Naive thymus-derived CD8-positive, alpha-beta T cell (primary cell): ENCODE measurements around the gene SLC9A9. TPM values are rescaled to one million over a fixed set of nuclear protein-coding genes. Genes with fewer than 3 reads are reported as not detected.

Experiments
- ATAC-seq, 2 donors: fragments of 150-1000 bp; cut with Tn5 transposase in 1 of 2; sonication (Bioruptor Pico), chemical (Tn5 transposase) in 1 of 2; 1 replicate in 1 of 2; 2 replicates in 1 of 2; pipeline ENCODE4 v1.10.0; 2021; ENCODE audit warnings: mild to moderate bottlenecking in 2 of 2, moderate library complexity in 2 of 2
- POLR2A ChIA-PET: fragments of 350-600 bp; sonication (Branson Sonifier 250); formaldehyde crosslinking; loops from one replicate; lab custom pipeline; 2021; ENCODE audit warnings: antibody characterized with exemption; lab: Charles Lee
- DNase-seq, 10 donors: peaks; one replicate each; pipeline versions ENCODE4 v3.0.0 to v3.0.0-alpha.2; 2020 to 2022
- H3K27ac Mint-ChIP-seq, 10 donors: one replicate each; pipeline ENCODE4 v1.8.0; 2020 to 2022; ENCODE audit warnings: mild to moderate bottlenecking in 10 of 10, mixed read lengths in 10 of 10, moderate library complexity in 4 of 10, inconsistent platforms in 1 of 10
- H3K27me3 Mint-ChIP-seq, 5 donors: one replicate each; pipeline ENCODE4 v1.8.0; 2021 to 2022; ENCODE audit warnings: mixed read lengths in 5 of 5
- H3K36me3 Mint-ChIP-seq, 3 donors: one replicate each; pipeline ENCODE4 v1.8.0; 2020 to 2022; ENCODE audit warnings: mixed read lengths in 3 of 3, mild to moderate bottlenecking in 2 of 3, inconsistent platforms in 1 of 3
- H3K4me1 Mint-ChIP-seq, 4 donors: one replicate each; pipeline ENCODE4 v1.8.0; 2021 to 2022; ENCODE audit warnings: mixed read lengths in 4 of 4
- H3K4me3 Mint-ChIP-seq, 10 donors: one replicate each; pipeline ENCODE4 v1.8.0; 2020 to 2022; ENCODE audit warnings: mild to moderate bottlenecking in 10 of 10, mixed read lengths in 10 of 10, moderate library complexity in 6 of 10, inconsistent platforms in 1 of 10
- H3K9me3 Mint-ChIP-seq, 9 donors: one replicate each; pipeline ENCODE4 v1.8.0; 2020 to 2022; ENCODE audit warnings: mixed read lengths in 9 of 9, mild to moderate bottlenecking in 3 of 9, inconsistent platforms in 1 of 9, moderate library complexity in 1 of 9
- polyA plus RNA-seq, 3 donors: library from polyadenylated mRNA; unstranded; fragments of 300-500 nt; fragmentation: Illumina TruSeq; gene quantifications; one replicate each; pipeline ENCODE4 v1.2.3, GENCODE V29; 2021
- total RNA-seq, 8 experiments: library from RNA in 2 of 8; stranded (reverse) in 2 of 8; gene quantifications; one replicate each; pipeline ENCODE4 v1.2.3 and lab custom pipeline; 2021 to 2026

Gene SLC9A9
- total and polyA plus RNA-seq, 5 experiments from 2014 or later, result 9.6 to 19.4 (median 14.2) TPM

- POLR2A ChIA-PET, result interaction anchor here (0.8 kb wide), 2 partner anchors 13 to 241 kb away, joined by 3 read pairs; no protein-coding TSS in a partner anchor
- no peak for DNase-seq
- H3K27ac Mint-ChIP-seq, result peak overlapping the region; percentile 6 to 89 (median 69)
- ATAC-seq, result no peak
- H3K4me3 Mint-ChIP-seq, result peak overlapping the region in 9 of 10 donors; percentile 1 to 69 (median 60)
- H3K4me1 Mint-ChIP-seq, result peaks cover 13 to 35% (median 25%) of the 10 kb centered on the region in 4 donors
- H3K27me3 Mint-ChIP-seq, result no peaks in the 10 kb centered on the region
- peaks cover 0 to 3% (median 0%) of the 10 kb centered on the region in 3 donors for H3K36me3 Mint-ChIP-seq
- no peaks in the 10 kb centered on the region for H3K9me3 Mint-ChIP-seq
These were observed 485.9 kb downstream of the SLC9A9 start for GRCh38 chr3:143362115-143362991.

DNA sequence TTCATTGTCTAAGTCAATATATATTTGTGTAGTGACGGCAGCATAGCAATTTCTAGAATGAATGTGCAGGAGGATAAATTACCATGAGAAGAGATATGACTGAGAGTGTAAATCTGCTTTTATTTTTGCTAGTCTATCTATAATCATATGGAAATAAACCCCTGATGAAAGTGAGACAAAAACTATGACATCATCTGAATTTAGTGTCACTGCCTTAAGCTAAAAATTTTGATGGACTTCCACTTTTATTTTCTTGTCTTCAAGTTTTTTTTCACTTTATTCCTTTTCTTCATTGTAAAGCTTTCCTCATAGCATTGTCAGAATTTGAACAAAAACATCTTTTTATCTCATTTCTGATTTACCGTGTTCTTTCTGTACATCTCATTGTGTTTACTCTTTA lies 486.7 kb downstream of the SLC9A9 start:
- Mint-ChIP-seq H3K4me1 (peaks cover 13 to 35% (median 25%) of the 10 kb centered on the region in 4 donors), H3K27ac (peak overlapping the region in 2 of 10 donors; percentile 13 to 22), H3K27me3 (no peaks in the 10 kb centered on the region), H3K36me3 (peaks cover 0 to 2% (median 0%) of the 10 kb centered on the region in 3 donors), H3K9me3 (no peaks in the 10 kb centered on the region), H3K4me3 (no peak overlapping the region)
- POLR2A ChIA-PET, result no interaction called here
- ATAC-seq (no peak), DNase-seq (no peak)

DNA sequence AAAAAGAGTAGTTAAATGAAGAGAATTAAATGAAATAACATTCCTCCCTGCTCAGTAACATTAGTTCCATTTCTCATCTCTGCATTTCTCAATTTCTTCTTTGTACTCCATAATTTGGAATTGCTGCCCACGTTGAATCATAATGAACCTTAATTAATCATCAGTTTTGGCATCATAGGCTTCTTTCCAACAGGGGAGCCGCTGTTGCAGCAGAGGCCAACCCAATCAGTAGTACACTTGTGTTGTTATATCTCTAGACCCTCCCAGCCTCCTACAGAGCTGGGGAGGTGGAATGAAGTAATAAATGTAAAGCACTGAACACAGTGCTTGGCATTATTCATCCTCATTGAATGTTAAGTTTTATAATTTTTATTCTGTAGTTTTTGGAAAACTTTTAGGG lies 488.0 kb downstream of the SLC9A9 start:
- ATAC-seq (no peak), DNase-seq (no peak)
- H3K4me1 Mint-ChIP-seq, result peaks cover 13 to 34% (median 25%) of the 10 kb centered on the region in 4 donors
- H3K27ac Mint-ChIP-seq, result no peak overlapping the region
- H3K9me3 Mint-ChIP-seq, result no peaks in the 10 kb centered on the region
- no peak overlapping the region for H3K4me3 Mint-ChIP-seq
- H3K36me3 Mint-ChIP-seq, result peaks cover 0 to 2% (median 0%) of the 10 kb centered on the region in 3 donors
- POLR2A ChIA-PET, result no interaction called here
- H3K27me3 Mint-ChIP-seq, result no peaks in the 10 kb centered on the region

DNA sequence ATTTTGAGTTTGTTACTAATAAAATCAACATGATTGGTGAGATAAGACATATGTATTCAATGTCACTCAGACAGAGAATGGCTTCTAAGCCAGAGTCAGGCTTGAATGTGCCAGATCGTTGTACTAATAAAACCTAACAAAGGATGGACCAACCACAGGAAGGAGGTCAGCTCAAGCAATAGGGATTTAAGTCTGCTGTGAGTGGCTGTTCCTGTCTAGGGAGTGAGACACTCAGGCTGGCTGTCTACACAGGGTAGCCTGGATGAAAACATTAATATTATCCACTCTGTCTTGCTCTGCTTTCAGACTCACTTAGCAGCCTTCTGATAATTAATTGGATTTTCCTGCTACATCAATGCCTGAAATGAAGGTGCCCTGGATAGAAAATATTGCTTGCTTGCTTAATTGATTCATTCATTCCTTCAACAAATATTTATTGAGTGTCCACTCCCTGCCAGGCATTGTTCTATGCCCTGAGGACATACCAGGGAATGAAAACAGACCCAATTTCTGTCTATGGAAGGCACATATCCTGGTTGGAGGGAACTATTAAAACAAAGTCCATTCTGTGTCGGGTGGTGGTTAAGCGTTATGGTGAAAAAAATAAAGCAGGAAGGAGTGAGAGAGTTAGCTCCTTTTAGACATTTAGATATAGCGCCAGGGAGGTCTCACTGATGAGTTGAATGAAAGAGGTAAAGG lies 489.3 kb downstream of the SLC9A9 start:
- Mint-ChIP-seq H3K27ac (peak overlapping the region in 1 of 10 donors; percentile 54), H3K4me3 (no peak overlapping the region), H3K4me1 (peaks cover 13 to 25% (median 22%) of the 10 kb centered on the region in 4 donors), H3K9me3 (no peaks in the 10 kb centered on the region), H3K36me3 (peaks cover 0 to 2% (median 0%) of the 10 kb centered on the region in 3 donors), H3K27me3 (no peaks in the 10 kb centered on the region)
- POLR2A ChIA-PET, result no interaction called here
- DNase-seq (no peak), ATAC-seq (no peak)

DNA sequence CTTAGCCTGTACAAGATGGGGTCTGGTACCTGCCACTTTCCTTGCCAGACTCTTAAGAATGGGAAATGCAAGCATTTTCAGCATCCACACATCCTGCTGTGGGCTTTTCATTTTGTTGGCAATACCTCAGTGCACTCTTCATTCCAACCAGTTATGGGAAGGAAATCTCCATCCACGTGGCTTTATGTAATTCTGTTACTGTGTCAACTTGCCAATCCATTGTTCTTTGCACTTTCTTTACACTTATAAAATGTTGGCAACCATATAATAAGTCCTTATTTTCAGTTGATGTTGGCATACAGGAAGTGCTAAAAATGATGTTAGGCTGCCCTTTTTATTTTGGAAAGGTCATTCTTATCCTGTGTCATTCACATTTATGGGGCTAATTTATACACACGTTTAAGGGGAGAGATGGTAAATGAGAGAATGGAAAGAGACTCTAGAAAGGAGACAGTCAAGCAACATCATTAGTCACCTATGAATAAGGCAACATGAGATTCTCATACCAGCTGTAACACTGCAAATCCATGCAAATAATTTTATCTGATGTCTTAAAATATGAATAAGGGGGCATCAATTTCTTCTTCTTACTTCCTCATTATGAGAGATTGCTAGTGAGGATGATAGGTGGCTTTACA lies 490.0 kb downstream of the SLC9A9 start:
- ATAC-seq, result no peak
- peaks cover 0 to 2% (median 0%) of the 10 kb centered on the region in 3 donors for H3K36me3 Mint-ChIP-seq
- peaks cover 12 to 20% (median 18%) of the 10 kb centered on the region in 4 donors for H3K4me1 Mint-ChIP-seq

DNA sequence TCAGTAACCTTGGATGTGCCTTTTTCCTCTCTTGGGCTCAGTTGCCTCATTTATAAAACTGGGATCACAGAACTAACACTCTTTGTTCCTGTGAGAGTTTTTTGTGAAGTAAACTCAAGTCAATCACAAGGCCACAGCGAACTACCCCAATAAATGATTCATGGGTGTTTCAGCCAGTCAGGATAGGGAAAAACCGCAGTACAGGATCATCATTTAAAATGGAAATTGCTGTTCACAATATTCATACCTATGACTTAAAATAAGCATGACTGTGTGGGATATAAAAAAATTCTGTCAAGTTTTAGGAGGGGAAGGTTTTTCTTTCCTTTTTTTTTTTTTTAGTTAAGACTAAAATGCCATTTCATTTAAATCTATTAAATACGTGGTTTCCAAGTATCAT lies 490.6 kb downstream of the SLC9A9 start:
- no peaks in the 10 kb centered on the region for H3K9me3 Mint-ChIP-seq
- H3K36me3 Mint-ChIP-seq, result peaks cover 0 to 2% (median 0%) of the 10 kb centered on the region in 3 donors
- ATAC-seq (no peak), DNase-seq (no peak)
- no peak overlapping the region for H3K4me3 Mint-ChIP-seq
- no peak overlapping the region for H3K27ac Mint-ChIP-seq
- POLR2A ChIA-PET, result no interaction called here
- H3K4me1 Mint-ChIP-seq, result peaks cover 10 to 18% (median 13%) of the 10 kb centered on the region in 4 donors
- H3K27me3 Mint-ChIP-seq, result no peaks in the 10 kb centered on the region

More for the DNA sequence above, 490.0 kb downstream of the SLC9A9 start:
- Mint-ChIP-seq H3K27me3 (no peaks in the 10 kb centered on the region), H3K4me3 (no peak overlapping the region), H3K27ac (no peak overlapping the region), H3K9me3 (no peaks in the 10 kb centered on the region)
- DNase-seq, result no peak
- POLR2A ChIA-PET, result no interaction called here

- peaks cover 3 to 17% (median 5%) of the 10 kb centered on the region in 4 donors for H3K4me1 Mint-ChIP-seq
- DNase-seq (no peak), ATAC-seq (no peak)
- H3K9me3 Mint-ChIP-seq, result no peaks in the 10 kb centered on the region
- peaks cover 0 to 2% (median 0%) of the 10 kb centered on the region in 3 donors for H3K36me3 Mint-ChIP-seq
- no peaks in the 10 kb centered on the region for H3K27me3 Mint-ChIP-seq
- H3K27ac Mint-ChIP-seq, result no peak overlapping the region
- H3K4me3 Mint-ChIP-seq, result no peak overlapping the region
- POLR2A ChIA-PET, result no interaction called here
These were observed 491.4 kb downstream of the SLC9A9 start for GRCh38 chr3:143356839-143357238.

DNA sequence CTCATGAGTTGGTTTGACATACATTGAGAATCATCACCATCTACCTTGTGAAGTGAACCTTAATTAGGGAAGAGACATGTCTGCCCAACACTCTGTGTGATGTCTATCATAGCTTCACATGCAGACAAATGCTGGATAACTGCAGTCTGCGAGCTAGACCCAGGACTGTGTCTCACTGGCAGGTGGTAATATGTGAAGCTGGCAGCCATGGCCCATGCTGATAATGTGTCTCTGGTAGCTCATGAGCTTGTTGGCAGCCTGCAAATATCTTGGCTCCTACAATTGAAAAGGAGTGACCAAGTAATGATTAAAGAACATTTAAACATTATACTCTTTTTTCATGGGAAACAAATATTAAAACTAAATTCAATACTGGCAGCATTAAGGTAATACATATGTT lies 493.9 kb downstream of the SLC9A9 start:
- H3K9me3 Mint-ChIP-seq, result no peaks in the 10 kb centered on the region

GRCh38 chr3:143352850-143353550 lies 495.3 kb downstream of the SLC9A9 start:
- POLR2A ChIA-PET, result no interaction called here
- ATAC-seq (no peak), DNase-seq (no peak)
- H3K27me3 Mint-ChIP-seq, result no peaks in the 10 kb centered on the region
- H3K4me3 Mint-ChIP-seq, result no peak overlapping the region
- peaks cover 13 to 40% (median 29%) of the 10 kb centered on the region in 4 donors for H3K4me1 Mint-ChIP-seq
- peak overlapping the region in 2 of 10 donors; percentile 1 to 9 for H3K27ac Mint-ChIP-seq
- peaks cover 0 to under 1% (median 0%) of the 10 kb centered on the region in 3 donors for H3K36me3 Mint-ChIP-seq
- no peaks in the 10 kb centered on the region for H3K9me3 Mint-ChIP-seq

More for the DNA sequence above, 493.9 kb downstream of the SLC9A9 start:
- peaks cover 0 to 2% (median 0%) of the 10 kb centered on the region in 3 donors for H3K36me3 Mint-ChIP-seq
- POLR2A ChIA-PET, result no interaction called here
- DNase-seq (no peak), ATAC-seq (no peak)
- peaks cover 8 to 28% (median 18%) of the 10 kb centered on the region in 4 donors for H3K4me1 Mint-ChIP-seq
- H3K27me3 Mint-ChIP-seq, result no peaks in the 10 kb centered on the region
- no peak overlapping the region for H3K4me3 Mint-ChIP-seq
- H3K27ac Mint-ChIP-seq, result peak overlapping the region in 2 of 10 donors; percentile 24 to 68

- H3K4me1 Mint-ChIP-seq, result peaks cover 14 to 47% (median 37%) of the 10 kb centered on the region in 4 donors
- POLR2A ChIA-PET, result no interaction called here
- H3K4me3 Mint-ChIP-seq, result no peak overlapping the region
- H3K27me3 Mint-ChIP-seq, result no peaks in the 10 kb centered on the region
- H3K36me3 Mint-ChIP-seq, result no peaks in the 10 kb centered on the region
- DNase-seq (no peak), ATAC-seq (no peak)
- H3K9me3 Mint-ChIP-seq, result no peaks in the 10 kb centered on the region
- H3K27ac Mint-ChIP-seq, result peak overlapping the region in 1 of 10 donors; percentile 11
These were observed 496.2 kb downstream of the SLC9A9 start for GRCh38 chr3:143351895-143352608.

DNA sequence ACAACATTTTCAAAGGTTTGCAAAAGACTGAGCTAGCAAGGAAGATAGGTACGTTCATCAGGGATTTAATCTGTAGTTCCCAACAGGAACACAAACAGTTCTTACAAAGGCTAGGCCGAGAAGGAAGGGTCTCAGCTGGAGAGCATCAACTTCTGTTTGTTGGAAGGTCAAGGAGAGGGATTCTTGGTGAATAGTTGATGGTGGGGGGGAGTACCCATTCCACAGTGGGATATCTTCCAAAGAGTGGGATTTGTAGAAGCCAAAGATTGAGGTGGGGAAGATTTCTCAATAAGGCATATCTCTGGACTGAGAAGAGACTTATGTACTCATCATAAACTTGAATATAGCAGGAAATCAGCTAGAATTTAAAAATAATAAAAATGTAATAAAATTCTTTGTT lies 496.9 kb downstream of the SLC9A9 start:
- ATAC-seq, result no peak
- Mint-ChIP-seq H3K4me3 (no peak overlapping the region), H3K27me3 (no peaks in the 10 kb centered on the region), H3K9me3 (no peaks in the 10 kb centered on the region), H3K36me3 (no peaks in the 10 kb centered on the region), H3K27ac (peak overlapping the region in 3 of 10 donors; percentile 10 to 71 (median 42)), H3K4me1 (peaks cover 15 to 49% (median 39%) of the 10 kb centered on the region in 4 donors)
- DNase-seq, result no peak
- POLR2A ChIA-PET, result no interaction called here
